GM12865 (cell line): ENCODE data around the gene ATP1A2.

Experiments used
- DNase-seq: peaks from one replicate; pipeline ENCODE4 v3.0.0; 2010; ENCODE audit warnings: low read depth
- H3K4me3 ChIP-seq: 2 replicates; pipeline ENCODE4 v1.5.1; 2011; ENCODE audit warnings: mild to moderate bottlenecking, low read depth, low read length, control low read depth
- TF ChIP-seq, protein P1 (sequence below): IDR thresholded peaks from 2 replicates; pipeline ENCODE4 v1.5.1; 2011; ENCODE audit warnings: low read length, control low read depth, low read depth, inconsistent platforms; ENCODE audit not compliant: insufficient read depth; ENCODE audit errors: missing control alignments

The ATP1A2 gene

DNA sequence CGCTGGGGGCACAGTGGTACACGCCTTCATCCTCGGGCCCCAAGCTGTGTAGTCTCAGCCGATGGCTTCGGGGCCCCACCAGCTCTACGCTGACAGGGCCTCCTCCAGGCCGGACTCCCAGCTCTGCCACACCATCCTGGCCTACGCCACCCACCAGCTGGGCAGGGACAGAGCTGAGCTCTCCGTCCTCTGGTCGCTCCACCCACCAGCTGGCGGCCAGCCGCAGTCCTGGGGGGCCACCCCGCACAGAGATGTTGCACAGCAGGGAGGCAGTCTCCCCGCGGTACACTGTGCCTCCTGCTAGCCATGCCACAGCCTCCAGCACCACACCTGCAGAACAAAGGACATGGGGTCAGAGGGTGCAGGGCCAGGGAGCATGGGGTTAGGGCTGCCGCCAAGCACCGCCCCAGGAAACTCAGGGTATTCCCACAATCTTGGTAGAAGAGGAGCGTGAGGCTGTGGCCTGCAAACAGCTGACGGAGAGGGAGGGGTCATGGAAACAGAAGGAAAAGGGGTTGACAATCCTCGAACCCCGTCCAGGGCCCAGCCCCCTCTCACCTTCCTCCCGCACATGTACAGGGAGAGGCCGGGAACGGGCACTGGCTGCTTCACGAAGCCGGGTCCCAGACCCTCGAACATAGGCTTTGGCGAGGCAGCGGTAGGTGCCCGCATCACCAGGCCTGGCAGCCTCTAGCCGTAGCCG lies 23.0 kb upstream of the ATP1A2 start:
- no peak for DNase-seq
- TF ChIP-seq, protein P1, sequence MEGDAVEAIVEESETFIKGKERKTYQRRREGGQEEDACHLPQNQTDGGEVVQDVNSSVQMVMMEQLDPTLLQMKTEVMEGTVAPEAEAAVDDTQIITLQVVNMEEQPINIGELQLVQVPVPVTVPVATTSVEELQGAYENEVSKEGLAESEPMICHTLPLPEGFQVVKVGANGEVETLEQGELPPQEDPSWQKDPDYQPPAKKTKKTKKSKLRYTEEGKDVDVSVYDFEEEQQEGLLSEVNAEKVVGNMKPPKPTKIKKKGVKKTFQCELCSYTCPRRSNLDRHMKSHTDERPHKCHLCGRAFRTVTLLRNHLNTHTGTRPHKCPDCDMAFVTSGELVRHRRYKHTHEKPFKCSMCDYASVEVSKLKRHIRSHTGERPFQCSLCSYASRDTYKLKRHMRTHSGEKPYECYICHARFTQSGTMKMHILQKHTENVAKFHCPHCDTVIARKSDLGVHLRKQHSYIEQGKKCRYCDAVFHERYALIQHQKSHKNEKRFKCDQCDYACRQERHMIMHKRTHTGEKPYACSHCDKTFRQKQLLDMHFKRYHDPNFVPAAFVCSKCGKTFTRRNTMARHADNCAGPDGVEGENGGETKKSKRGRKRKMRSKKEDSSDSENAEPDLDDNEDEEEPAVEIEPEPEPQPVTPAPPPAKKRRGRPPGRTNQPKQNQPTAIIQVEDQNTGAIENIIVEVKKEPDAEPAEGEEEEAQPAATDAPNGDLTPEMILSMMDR = no peak
- no peak overlapping the region for H3K4me3 ChIP-seq

DNA sequence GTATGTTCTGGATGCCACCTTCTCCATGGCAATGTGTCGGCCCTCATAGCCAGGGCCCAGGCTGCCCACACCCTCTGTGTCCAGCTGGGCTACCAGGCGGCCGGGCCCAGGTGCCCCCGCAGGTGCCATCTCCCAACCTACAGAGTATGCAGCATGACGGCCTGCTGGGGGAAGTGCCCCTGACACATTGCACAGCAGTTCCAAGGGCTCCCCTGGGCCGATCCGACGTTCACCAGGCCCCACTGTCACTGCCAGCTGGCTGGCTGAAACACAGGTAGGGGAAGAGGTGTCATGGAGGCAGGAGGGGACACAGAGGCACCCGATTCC lies 22.5 kb upstream of the ATP1A2 start:
- TF ChIP-seq, protein P1 = no peak

DNA sequence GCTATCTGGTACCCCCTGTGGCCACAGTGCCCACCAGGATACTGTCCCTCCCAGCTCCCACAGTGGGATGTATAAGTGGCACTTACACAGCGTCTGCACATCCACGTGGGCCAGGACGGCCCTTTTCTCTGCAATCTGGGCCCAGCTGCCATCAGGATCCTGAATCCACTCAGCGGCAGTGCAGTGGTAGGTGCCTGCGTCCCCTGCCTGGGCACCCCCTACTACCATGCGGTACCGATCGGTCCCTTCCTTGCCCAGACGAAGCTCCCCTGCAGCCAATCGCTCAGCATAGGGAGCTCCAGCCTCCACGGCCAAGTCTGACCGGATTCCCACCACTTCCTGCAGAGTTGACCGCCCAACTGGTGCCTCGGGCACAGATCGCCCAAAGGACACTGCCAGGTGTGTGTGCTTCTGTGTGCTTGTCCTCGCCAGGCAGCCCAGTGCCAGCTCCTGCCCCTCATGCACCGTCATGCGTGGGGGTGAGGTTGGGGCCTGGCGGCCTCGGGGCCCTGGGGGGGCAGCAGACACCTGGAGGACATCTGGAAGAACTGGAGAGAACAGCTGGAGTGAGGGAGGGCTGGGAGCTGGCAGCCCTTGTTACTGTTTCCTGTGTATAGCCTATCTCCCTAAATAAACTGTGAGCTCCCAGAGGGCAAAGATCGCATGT lies 21.8 kb upstream of the ATP1A2 start:
- no peak overlapping the region for H3K4me3 ChIP-seq
- TF ChIP-seq, protein P1 = no peak
- no peak for DNase-seq

More for the DNA sequence above, 22.5 kb upstream of the ATP1A2 start:
- no peak overlapping the region for H3K4me3 ChIP-seq
- no peak for DNase-seq

DNA sequence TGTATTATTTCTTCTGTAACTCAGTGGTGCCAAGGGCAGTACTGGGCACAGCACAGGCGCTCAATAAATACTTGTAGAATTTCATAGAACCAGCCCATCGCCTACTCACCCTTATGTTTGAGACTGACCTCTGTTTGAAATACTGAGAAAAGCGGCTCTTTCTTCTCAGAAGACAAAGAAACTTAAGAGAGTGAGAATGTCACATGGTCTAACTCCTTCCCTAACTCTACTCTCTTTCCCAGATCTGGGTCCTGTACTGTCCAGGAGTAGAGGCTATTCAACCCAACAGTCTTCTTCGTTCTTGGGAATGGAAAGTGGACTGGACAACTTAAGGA lies 21.3 kb upstream of the ATP1A2 start:
- TF ChIP-seq, protein P1 = no peak
- no peak for DNase-seq
- no peak overlapping the region for H3K4me3 ChIP-seq

DNA sequence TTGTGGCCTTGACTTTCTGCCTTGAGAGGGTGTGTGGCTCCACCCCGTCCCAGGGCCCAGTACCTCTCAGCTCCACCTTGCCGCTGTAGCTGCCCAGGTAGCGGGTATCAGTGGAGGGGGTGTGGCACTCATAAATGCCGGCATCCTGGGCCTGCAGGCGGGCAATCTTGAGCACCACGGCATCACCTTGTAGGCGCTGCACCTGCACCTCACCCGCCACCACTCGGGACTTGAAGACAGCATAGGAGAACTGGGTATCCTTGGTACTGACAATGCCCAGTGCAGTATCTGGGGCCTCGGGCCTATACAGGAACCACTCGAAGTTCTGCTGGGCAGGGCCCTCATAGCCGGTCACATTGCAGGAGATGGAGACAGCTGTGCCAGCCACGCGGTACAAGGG lies 20.8 kb upstream of the ATP1A2 start:
- no peak overlapping the region for H3K4me3 ChIP-seq
- DNase-seq = no peak
- TF ChIP-seq, protein P1 = no peak

DNA sequence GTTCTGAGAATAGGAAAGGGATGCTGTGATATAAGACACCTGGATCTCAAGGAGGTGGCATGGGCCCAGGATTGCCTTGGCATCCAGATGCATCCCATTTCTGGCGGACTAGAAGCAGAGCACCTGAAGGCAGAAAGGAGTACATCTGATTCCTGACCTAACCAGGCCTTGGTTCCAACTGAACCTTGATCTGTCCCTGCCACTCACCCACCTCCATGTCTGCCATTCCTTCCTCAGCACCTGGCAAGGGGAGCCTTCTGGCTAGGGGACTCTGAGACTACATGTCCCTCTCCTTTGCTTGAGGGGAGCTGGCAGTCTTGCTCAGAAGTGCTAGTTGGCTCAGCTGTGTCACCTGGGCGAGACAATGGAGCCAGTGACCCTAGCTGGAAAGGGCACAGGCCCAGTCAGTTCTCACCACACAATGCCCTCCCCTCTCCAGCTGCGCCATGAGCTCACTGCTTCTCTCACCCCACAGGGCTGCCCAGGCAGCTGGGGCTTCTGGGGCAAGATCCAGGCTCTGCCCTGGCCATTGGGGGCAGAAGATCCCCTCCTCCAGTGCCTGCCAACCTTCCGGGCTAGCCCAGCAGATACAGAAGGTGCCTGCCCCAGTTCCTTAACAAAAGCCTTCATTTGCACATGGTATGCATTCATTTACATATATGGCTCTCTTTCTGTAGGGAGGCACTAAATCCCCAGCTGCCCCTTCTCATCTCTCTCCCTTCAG lies 20.0 kb upstream of the ATP1A2 start:
- TF ChIP-seq, protein P1 = no peak
- no peak for DNase-seq
- H3K4me3 ChIP-seq = no peak overlapping the region
